Cortex of kidney (tissue), 1 donor: Measurements from ENCODE around the gene OR2H2.

ENCODE experiments used
- DNase-seq: peaks from one replicate; lab custom pipeline; 2025; lab: John Stamatoyannopoulos, UW

OR2H2 gene

GRCh38 chr6:29630315-29630714 is 45.4 kb downstream of the OR2H2 start:
- DNase-seq, result no peak

GRCh38 chr6:29631209-29631810 is 46.4 kb downstream of the OR2H2 start:
- no peak for DNase-seq

GRCh38 chr6:29631860-29632731 is 47.2 kb downstream of the OR2H2 start:
- no peak for DNase-seq

GRCh38 chr6:29632789-29633533 is 48.0 kb downstream of the OR2H2 start, which contains the start of gene GABBR1:
TSS of gene GABBR1 (minus strand) at chr6:29633183. CDS start at chr6:29632385, 798 bp downstream.
- no peak for DNase-seq

GRCh38 chr6:29633534-29633905 is 48.6 kb downstream of the OR2H2 start:
- DNase-seq, result no peak

- no peak for DNase-seq
These were observed 52.3 kb downstream of the OR2H2 start for GRCh38 chr6:29637247-29637646.
